HG02938 (cell line): ENCODE data around the gene BICD1.

Experiments
- ATAC-seq: cut with Tn5 transposase; IDR thresholded peaks from one replicate; pipeline ENCODE4 v1.9.1; 2021; ENCODE audit warnings: mild to moderate bottlenecking, moderate library complexity; ENCODE audit not compliant: unreplicated experiment

BICD1 gene

GRCh38 chr12:32235251-32235650 is 128.6 kb downstream of the BICD1 start:
- no peak for ATAC-seq

- ATAC-seq = no peak
Observed at GRCh38 chr12:32240162-32240561, 133.5 kb downstream of the BICD1 start.

DNA sequence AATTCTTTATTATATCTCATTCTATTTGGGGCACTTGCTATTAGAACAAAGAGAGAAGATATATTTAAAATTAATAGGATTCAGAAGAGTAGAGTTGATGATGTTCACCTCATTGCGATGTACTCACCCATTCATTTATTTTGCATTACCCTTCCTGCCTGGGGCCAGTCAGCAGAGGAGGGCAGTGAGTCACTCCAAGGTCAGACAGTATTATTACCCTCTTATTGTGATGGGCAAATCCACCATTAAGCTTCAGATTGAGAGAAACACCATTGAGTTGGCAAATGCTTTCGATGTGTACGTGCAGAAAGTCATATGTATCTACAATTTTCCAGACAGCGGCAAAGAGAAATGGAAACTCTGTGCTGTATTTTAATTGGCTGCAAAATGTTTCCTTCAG is 134.2 kb downstream of the BICD1 start:
- ATAC-seq = no peak

- ATAC-seq = no peak
Observed at GRCh38 chr12:32242641-32243040, 136.0 kb downstream of the BICD1 start.

DNA sequence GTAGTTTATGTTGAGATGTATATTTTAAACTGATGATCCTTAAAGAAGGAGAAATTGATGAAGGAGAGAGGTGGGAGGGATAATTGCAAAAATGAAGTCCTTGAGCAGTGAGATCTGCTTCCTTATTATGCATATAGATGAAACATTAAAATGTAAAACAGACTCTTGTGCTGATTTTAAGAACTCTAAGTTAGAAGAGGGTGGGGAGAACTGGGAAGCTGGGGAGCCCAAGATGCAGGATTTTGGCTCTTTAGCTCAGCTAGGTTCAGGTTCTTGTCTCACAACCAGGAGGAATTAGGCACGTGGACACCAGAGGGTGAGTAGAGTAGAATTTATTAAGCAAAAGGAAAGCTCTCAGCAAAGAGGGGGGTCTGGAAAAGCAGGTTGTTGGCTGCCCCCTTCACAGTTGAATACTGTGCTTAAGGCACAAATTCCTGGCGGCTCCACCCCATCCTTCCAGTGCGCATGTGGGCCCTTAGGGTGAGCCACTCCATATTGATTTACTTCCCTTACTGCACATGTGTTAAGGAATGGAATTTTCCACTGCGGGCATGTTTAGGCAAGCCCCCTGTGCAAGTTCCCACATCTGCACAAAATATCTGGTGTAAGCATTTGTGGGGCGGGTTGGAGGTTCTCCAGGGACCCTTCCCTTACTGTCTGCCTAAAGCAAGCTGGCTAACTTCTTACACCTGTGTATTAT is 141.9 kb downstream of the BICD1 start:
- no peak for ATAC-seq

- no peak for ATAC-seq
Observed at GRCh38 chr12:32249777-32250176, 143.1 kb downstream of the BICD1 start.

DNA sequence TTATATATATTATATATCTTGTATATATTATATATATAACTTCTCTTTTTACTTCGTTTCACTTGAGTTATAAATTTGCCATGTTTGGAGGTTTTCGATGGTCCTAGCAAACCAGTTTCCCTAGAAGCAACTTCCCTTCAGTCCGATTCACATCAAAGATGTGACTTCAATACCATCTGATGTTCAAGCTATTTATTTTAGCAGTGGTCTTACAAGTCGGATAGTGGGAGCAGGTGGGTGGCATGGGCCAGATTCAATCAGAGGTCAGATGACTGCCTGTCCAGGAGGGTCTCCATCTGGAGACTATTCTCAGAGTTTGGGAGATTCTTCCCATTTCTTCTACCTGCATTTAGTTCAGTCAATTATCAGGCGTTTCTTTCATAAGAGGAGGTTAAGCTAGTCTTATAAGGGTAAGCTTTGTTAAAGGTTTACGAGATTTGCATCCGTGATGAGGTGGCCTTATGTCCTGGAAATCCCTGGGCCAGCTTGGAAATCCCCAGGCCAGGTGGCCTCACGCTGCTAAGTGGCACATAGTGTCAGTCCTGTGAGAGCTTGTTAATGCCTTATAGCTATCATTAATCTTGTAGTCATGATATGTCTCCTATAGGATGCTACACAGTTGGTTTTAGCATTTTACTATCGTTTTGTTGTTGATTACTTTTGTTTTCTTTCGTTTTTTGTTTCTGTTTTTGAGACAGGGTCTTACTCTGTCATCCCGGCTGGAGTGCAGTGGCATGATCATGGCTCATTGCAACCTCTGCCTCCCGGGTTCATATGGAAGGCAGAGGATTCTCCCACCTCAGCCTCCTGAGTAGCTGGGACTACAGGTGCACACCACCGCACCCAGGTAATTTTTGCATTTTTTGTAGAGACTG is 145.8 kb downstream of the BICD1 start:
- ATAC-seq = peak; percentile 86

DNA sequence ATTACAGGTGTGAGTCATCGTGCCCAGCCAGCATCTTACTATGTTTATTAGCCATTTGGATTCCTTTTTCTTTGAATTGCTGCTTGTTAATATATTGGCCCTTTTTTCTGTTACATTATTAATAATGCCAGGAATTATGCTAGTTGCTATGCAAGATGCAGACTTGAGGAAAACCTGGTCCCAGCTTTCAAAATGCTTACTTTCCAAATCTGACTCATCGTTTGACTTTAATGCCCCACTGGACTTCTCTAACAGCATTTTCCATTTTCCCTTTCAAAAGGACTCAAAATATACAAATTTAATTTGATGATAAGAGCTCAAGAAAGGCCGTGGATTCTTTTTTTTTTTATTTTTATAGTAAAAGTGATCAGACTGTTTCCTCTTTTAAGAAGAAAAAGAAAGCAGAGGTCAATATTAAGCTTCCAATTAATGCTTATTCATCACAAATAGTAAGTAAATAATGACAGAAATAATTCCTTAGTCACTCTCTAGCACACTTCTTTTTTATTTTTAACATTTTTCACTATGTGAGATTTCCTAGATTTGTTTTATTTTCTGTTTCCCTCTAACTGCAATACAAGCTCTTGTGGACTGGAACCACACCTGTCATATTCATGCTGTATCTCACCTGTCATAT is 146.6 kb downstream of the BICD1 start:
- ATAC-seq = no peak

GRCh38 chr12:32254260-32254956 is 147.8 kb downstream of the BICD1 start:
- no peak for ATAC-seq

- no peak for ATAC-seq
Observed at GRCh38 chr12:32255588-32255987, 148.9 kb downstream of the BICD1 start.

- no peak for ATAC-seq
Observed at GRCh38 chr12:32257695-32258496, 151.2 kb downstream of the BICD1 start.

- no peak for ATAC-seq
Observed at GRCh38 chr12:32260696-32261095, 154.0 kb downstream of the BICD1 start.

DNA sequence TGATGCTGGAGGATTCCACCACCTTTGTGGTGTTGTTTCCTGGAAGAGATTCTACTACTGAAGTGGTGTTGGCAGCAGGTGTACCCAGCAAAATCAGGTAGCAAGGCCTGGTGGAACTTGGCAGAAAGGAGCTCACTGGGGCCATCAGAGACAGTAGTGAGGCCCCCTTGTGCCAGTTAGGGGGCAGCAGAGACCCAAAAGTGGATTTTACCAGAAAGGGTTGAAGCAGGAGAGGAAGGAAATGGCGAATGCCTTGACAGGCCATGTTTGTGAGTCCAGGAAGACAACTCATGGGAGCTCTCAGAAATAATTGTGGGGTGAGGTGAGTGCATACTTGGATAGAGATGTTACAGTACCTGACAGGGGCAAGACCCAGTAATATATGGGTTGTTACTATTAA is 155.0 kb downstream of the BICD1 start:
- no peak for ATAC-seq

GRCh38 chr12:32264961-32265360 is 158.3 kb downstream of the BICD1 start:
- peak; percentile 68 for ATAC-seq

GRCh38 chr12:32265456-32265855 is 158.8 kb downstream of the BICD1 start:
- ATAC-seq = no peak

GRCh38 chr12:32265951-32266350 is 159.3 kb downstream of the BICD1 start:
- ATAC-seq = no peak

- no peak for ATAC-seq
Observed at GRCh38 chr12:32266756-32267155, 160.1 kb downstream of the BICD1 start.

GRCh38 chr12:32270818-32271710 is 164.4 kb downstream of the BICD1 start:
- no peak for ATAC-seq

DNA sequence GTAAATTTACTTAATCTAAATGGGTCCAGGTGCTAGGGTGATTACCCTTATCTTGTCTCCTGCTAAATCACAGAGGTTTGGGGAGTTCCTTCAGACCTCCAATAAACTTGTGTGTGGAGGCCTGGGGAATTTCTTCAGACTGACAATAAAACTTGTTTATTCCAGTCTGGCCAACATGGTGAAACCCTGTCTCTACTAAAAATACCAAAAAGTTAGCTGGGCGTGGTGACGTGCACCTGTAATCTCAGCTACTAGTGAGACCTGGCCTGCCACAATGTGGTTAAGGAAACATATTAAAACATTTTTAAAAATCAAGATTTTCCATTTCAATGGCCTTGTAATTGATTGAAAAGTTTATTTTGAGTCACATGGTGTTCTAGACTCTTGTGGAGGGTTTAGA is 165.8 kb downstream of the BICD1 start:
- peak; percentile 36 for ATAC-seq
